Measurements from ENCODE around the gene TUBGCP4.

Gene TUBGCP4

DNA sequence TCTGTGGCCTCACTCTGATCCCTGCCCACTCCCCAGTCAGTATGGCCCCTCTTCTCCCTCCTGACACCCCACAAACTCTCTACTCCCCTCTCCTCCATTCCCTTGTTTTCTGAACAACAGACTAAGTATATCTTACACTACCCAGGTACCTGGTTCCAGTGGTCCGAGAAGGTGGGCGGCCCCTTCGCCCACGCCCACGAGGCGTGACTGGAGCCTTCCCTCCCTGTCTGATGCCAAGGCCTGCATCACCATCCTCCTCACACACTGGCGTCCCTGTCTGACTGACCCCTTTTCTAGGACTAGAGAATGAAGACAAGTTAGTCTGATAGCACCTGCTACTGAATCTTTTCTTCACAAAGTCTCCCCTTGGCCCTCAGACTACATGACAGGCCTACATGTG lies 50.0 kb downstream of the TUBGCP4 start:
- no peak for DNase-seq (ENCODE audit: low read depth)
- no peak for TF ChIP-seq CTCF (conservative IDR thresholded peaks at IDR 0.05; ENCODE audit: low read depth, low read length)
- H3K4me3 ChIP-seq (ENCODE audit: low read length), result no peak overlapping the region

GRCh38 chr15:43423793-43424192 lies 52.9 kb downstream of the TUBGCP4 start:
- no peak overlapping the region for H3K4me3 ChIP-seq (ENCODE audit: low read length)
- no peak for DNase-seq (ENCODE audit: low read depth)
- no peak for TF ChIP-seq CTCF (conservative IDR thresholded peaks at IDR 0.05; ENCODE audit: low read depth, low read length)

- TF ChIP-seq CTCF (conservative IDR thresholded peaks at IDR 0.05; ENCODE audit: low read depth, low read length), result no peak
- no peak for DNase-seq (ENCODE audit: low read depth)
- H3K4me3 ChIP-seq (ENCODE audit: low read length), result no peak overlapping the region
These were observed 58.8 kb downstream of the TUBGCP4 start for GRCh38 chr15:43429687-43430086.

DNA sequence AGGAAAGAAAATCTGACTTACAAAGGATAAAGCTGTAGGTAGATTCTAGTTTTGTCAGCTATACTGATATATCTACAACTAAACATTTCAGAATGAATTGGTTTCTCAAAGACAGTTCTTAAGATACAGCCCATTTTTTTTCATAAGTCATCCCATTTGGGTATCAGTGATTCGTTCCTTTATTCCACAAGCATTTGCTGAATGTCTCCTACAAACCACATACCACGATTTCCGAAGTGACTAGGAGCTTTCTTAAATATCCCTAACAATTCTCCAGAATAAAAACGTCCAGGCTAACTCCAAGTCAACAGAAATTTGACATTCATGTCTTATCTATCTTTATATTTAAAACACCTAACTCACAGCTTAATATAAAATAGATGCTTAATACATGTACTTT lies 62.3 kb downstream of the TUBGCP4 start:
- H3K4me3 ChIP-seq (ENCODE audit: low read length), result no peak overlapping the region
- TF ChIP-seq CTCF (conservative IDR thresholded peaks at IDR 0.05; ENCODE audit: low read depth, low read length), result no peak
- no peak for DNase-seq (ENCODE audit: low read depth)

DNA sequence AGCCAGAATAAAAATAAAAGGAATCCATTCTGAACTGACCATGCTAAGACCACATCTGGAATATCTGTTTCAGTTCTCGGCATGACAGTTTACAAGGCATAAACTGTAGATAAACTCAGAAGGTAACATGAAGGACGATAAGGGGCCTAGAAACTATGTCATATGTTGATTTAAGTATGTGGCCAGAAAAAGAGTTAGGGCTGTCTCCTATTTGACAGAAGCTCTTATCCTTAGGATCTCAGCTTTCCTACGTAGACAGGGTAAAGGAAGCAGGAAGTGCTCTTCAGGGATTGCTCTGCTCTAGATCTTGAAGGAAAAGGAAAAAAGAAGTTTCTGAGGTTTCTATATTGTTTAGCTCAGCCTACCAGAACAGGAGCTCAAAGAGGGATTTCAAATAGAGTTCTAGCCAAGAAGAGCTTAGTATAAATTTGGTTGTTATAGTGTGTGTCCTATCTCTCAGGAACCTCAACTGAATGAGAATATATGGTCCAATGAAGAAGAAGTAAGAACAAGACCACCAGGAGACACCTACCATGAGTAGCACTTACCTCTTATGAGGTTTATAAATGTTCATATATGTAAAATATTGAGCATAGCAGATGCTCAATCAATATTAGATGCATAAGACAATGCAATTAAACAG lies 62.9 kb downstream of the TUBGCP4 start:
- TF ChIP-seq CTCF (conservative IDR thresholded peaks at IDR 0.05; ENCODE audit: low read depth, low read length), result no peak
- no peak for DNase-seq (ENCODE audit: low read depth)
- H3K4me3 ChIP-seq (ENCODE audit: low read length), result no peak overlapping the region

DNA sequence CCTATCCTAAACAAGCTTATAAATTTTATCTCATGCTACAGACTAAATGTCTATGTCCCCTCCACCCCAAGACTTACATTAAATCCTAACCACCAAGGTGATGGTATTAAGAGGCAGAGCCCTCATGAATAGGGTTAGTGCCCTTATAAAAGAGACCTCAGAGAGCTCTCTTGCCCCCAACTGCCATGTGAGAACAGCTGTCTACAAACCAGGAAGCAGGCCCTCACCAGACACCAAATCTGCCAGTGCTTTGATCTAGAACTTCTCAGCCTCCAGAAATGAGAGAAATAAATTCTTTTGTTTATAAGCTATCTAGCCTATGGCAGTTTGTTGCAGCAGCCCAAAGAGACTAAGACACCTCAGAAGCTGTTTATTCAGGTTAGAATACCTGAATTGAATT lies 63.5 kb downstream of the TUBGCP4 start:
- H3K4me3 ChIP-seq (ENCODE audit: low read length), result no peak overlapping the region
- no peak for DNase-seq (ENCODE audit: low read depth)
- TF ChIP-seq CTCF (conservative IDR thresholded peaks at IDR 0.05; ENCODE audit: low read depth, low read length), result no peak

- DNase-seq (ENCODE audit: low read depth), result no peak
- no peak for TF ChIP-seq CTCF (conservative IDR thresholded peaks at IDR 0.05; ENCODE audit: low read depth, low read length)
These were observed 65.5 kb downstream of the TUBGCP4 start for GRCh38 chr15:43436395-43436794.

More at GRCh38 chr15:43436395-43436794, 65.5 kb downstream of the TUBGCP4 start:
- no peak overlapping the region for H3K4me3 ChIP-seq (ENCODE audit: low read length)

Measured in retinal pigment epithelial cell (primary cell).